ENCODE measurements around the gene ZNF22. TPM values are rescaled to one million over a fixed set of nuclear protein-coding genes. Genes with fewer than 3 reads are reported as not detected.

ZNF22 gene
- total RNA-seq, 6 experiments from 2014 or later: 10.3 to 25.2 (median 12.2) TPM

DNA sequence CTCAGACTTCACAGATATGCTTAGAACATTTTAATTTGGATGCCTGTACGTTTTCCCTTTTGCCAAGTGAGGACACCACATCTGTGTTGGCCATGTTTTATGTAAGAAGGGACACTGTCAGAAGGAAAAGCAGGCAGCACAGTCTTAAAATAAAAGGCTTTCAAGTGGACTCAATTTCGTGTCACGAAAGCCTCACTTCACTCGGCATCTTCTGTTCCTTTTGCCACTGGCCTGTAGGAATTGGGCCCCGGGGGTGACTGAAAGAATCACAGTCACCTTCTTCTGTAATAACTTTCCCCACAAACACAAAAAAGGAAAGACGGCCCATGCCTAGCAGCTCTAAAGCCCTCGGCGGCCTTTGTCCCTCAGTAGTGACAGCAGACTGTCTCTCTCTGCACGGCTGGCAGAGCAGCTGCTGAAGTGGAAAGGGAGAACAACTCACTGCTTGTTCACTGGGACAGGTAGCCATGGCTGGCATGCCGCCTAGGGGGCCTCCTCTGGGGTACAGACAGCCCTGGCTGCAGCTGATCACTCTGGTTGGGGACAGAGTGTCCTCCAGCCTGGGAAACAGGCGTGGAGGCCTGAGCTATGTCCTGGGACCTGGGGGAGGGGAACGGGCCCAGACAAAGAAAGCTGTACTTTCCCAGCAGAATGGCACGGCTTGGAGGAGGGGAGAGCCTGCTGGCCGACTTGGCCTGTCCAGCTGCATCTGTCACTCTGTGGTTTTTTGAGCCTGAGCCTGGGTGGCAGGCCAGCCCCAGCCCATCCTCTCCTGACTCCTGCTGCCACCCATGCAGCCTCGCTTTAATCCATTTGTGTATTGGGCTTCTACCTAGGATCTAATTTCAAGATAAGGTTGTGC is 36.7 kb upstream of the ZNF22 start:
- WGBS (ENCODE audit: insufficient coverage, low coverage, low lambda C conversion rate, missing lambda C conversion rate): 50% methylated on average over 8 of the region's 15 CpGs
- no peak for TF ChIP-seq POLR2A (IDR thresholded peaks at IDR 0.05)
- TF ChIP-seq, protein P1, sequence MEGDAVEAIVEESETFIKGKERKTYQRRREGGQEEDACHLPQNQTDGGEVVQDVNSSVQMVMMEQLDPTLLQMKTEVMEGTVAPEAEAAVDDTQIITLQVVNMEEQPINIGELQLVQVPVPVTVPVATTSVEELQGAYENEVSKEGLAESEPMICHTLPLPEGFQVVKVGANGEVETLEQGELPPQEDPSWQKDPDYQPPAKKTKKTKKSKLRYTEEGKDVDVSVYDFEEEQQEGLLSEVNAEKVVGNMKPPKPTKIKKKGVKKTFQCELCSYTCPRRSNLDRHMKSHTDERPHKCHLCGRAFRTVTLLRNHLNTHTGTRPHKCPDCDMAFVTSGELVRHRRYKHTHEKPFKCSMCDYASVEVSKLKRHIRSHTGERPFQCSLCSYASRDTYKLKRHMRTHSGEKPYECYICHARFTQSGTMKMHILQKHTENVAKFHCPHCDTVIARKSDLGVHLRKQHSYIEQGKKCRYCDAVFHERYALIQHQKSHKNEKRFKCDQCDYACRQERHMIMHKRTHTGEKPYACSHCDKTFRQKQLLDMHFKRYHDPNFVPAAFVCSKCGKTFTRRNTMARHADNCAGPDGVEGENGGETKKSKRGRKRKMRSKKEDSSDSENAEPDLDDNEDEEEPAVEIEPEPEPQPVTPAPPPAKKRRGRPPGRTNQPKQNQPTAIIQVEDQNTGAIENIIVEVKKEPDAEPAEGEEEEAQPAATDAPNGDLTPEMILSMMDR (IDR thresholded peaks at IDR 0.05): no peak
- Histone ChIP-seq H3K27ac (peak overlapping the region; percentile 50 to 67 (median 62)), H3K4me1 (peaks cover 0 to 73% (median 13%) of the 10 kb centered on the region in 4 donors), H3K27me3 (no peaks in the 10 kb centered on the region), H3K36me3 (no peaks in the 10 kb centered on the region), H3K9me3 (no peaks in the 10 kb centered on the region), H3K4me3 (no peak overlapping the region)
- peak in 2 of 3 donors; percentile 61 to 80 for DNase-seq
- intact Hi-C loops (cut with DNase I): no loop called here
- ATAC-seq: peak in 3 of 4 donors; percentile 15 to 52 (median 38)

DNA sequence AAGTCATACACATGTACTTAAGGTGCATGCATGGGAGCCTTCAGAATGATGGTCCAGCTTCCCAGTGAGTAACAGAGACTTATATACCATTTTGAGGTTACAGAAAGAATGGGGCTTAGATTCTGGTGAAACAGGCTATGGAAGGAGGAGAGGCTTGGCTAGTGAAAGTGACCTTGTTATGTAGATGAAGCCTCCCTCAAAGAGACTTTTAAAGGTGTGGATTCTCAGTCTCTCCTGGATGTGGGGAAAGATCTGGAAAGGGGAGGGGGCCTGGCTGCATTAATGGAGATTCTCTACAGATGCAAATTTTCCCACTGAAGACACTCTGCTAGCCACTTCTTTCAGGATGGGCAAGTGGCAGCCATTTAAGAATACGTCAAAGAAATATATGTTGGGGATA is 35.6 kb upstream of the ZNF22 start:
- intact Hi-C loops (cut with DNase I): no loop called here
- TF ChIP-seq, protein P1 (IDR thresholded peaks at IDR 0.05): no peak
- no peak for TF ChIP-seq POLR2A (IDR thresholded peaks at IDR 0.05)
- WGBS (ENCODE audit: insufficient coverage, low coverage, low lambda C conversion rate, missing lambda C conversion rate): 75% methylated on average over 1 of the region's 1 CpG
- Histone ChIP-seq H3K4me3 (no peak overlapping the region), H3K4me1 (peaks cover 0 to 78% (median 13%) of the 10 kb centered on the region in 4 donors), H3K27ac (peak overlapping the region in 2 of 3 donors; percentile 50 to 67), H3K36me3 (no peaks in the 10 kb centered on the region), H3K27me3 (no peaks in the 10 kb centered on the region), H3K9me3 (no peaks in the 10 kb centered on the region)
- DNase-seq (no peak), ATAC-seq (no peak)

- Histone ChIP-seq H3K27me3 (no peaks in the 10 kb centered on the region), H3K27ac (peak overlapping the region in 2 of 3 donors; percentile 24 to 38), H3K36me3 (peaks cover 0 to 4% (median 0%) of the 10 kb centered on the region in 4 donors), H3K4me3 (no peak overlapping the region), H3K9me3 (no peaks in the 10 kb centered on the region), H3K4me1 (peaks cover 0 to 72% (median 11%) of the 10 kb centered on the region in 4 donors)
- no peak for TF ChIP-seq POLR2A (IDR thresholded peaks at IDR 0.05)
- TF ChIP-seq, protein P1 (IDR thresholded peaks at IDR 0.05): no peak
- intact Hi-C loops (cut with DNase I): no loop called here
- ATAC-seq (no peak), DNase-seq (no peak)
- WGBS (ENCODE audit: insufficient coverage, low coverage, low lambda C conversion rate, missing lambda C conversion rate): 78% methylated on average over 4 of the region's 6 CpGs
Observed at GRCh38 chr10:44965651-44966097, 35.0 kb upstream of the ZNF22 start.

- H3K36me3 ChIP-seq: peaks cover 0 to 10% (median 0%) of the 10 kb centered on the region in 4 donors
- H3K27me3 ChIP-seq: no peaks in the 10 kb centered on the region
- peaks cover 0 to 66% (median 11%) of the 10 kb centered on the region in 4 donors for H3K4me1 ChIP-seq
- peak in 1 of 3 donors; percentile 25 for DNase-seq
- no peaks in the 10 kb centered on the region for H3K9me3 ChIP-seq
- no peak overlapping the region for H3K4me3 ChIP-seq
- 57% methylated on average over 8 of the region's 8 CpGs for WGBS (ENCODE audit: insufficient coverage, low coverage, low lambda C conversion rate, missing lambda C conversion rate)
- intact Hi-C loops (cut with DNase I): no loop called here
- no peak for TF ChIP-seq POLR2A (IDR thresholded peaks at IDR 0.05)
- TF ChIP-seq, protein P1 (IDR thresholded peaks at IDR 0.05): no peak
- peak in 1 of 4 donors; percentile 5 for ATAC-seq
- peak overlapping the region in 2 of 3 donors; percentile 24 to 38 for H3K27ac ChIP-seq
Observed at GRCh38 chr10:44966129-44966815, 34.5 kb upstream of the ZNF22 start.
